Urinary bladder (tissue), 4 donors: ENCODE results near the gene HOXA6. TPM values are rescaled to one million over a fixed set of nuclear protein-coding genes. Genes with fewer than 3 reads are reported as not detected.

ENCODE experiments used
- DNase-seq: peaks from one replicate; pipeline ENCODE4 v3.0.0-alpha.2; 2015; ENCODE audit errors: extremely low spot score
- H3K27ac ChIP-seq: one replicate; pipeline ENCODE4 v1.5.1; 2013; ENCODE audit warnings: low read depth, mild to moderate bottlenecking, moderate library complexity
- H3K36me3 ChIP-seq: one replicate; pipeline ENCODE4 v1.6.1; 2013; ENCODE audit warnings: mild to moderate bottlenecking, moderate library complexity; ENCODE audit not compliant: insufficient read depth
- H3K4me1 ChIP-seq: one replicate; pipeline ENCODE4 v1.6.1; 2013; ENCODE audit warnings: mild to moderate bottlenecking, moderate library complexity; ENCODE audit not compliant: insufficient read depth
- H3K4me3 ChIP-seq: one replicate; pipeline ENCODE4 v1.5.1; 2013; ENCODE audit warnings: low read depth, low read length
- WGBS: extraction: QIAGEN DNeasy Blood & Tissue Kit; methylation state at CpG from one replicate; pipeline ENCODE4 v1.1.7; 2013; 5-methylcytosine and 5-hydroxymethylcytosine counted together
- polyA plus RNA-seq: library from polyadenylated mRNA; stranded (reverse); fragments of 200-250 nt; gene quantifications from one replicate; pipeline ENCODE4 v1.2.3, GENCODE V29; 2013
- total RNA-seq: library from RNA; depleted of rRNA; stranded (reverse); fragments of >200 nt; gene quantifications from one replicate; pipeline ENCODE4 v1.2.3, GENCODE V29; 2014
- donor health status: healthy with polysubstance abuse.
- donor health status: healthy.

Gene HOXA6
- total and polyA plus RNA-seq, 2 donors = 4.4 to 8.4 TPM

- H3K4me1 ChIP-seq = no peaks in the 10 kb centered on the region
- no peak for DNase-seq
Observed at GRCh38 chr7:27102581-27103442, 44.8 kb downstream of the HOXA6 start, which contains the start of gene HOXA2. Gene HOXA2, minus strand, starts transcription at chr7:27102683. Its CDS starts 183 bp downstream, at chr7:27102500.

GRCh38 chr7:27101957-27102580 is 45.5 kb downstream of the HOXA6 start:
- peak overlapping the region; percentile 29 for H3K4me3 ChIP-seq
- WGBS = 55% methylated on average over 39 of the region's 39 CpGs
- H3K36me3 ChIP-seq = no peaks in the 10 kb centered on the region
- H3K27ac ChIP-seq = no peak overlapping the region
- no peak for DNase-seq
- no peaks in the 10 kb centered on the region for H3K4me1 ChIP-seq

More at GRCh38 chr7:27102581-27103442, 44.8 kb downstream of the HOXA6 start, which contains the start of gene HOXA2:
- 76% methylated on average over 29 of the region's 29 CpGs for WGBS
- Histone ChIP-seq H3K4me3 (peak within 1 kb of the TSS; percentile 29), H3K27ac (no peak within 1 kb of the TSS), H3K36me3 (no peaks in the 10 kb centered on the region)

DNA sequence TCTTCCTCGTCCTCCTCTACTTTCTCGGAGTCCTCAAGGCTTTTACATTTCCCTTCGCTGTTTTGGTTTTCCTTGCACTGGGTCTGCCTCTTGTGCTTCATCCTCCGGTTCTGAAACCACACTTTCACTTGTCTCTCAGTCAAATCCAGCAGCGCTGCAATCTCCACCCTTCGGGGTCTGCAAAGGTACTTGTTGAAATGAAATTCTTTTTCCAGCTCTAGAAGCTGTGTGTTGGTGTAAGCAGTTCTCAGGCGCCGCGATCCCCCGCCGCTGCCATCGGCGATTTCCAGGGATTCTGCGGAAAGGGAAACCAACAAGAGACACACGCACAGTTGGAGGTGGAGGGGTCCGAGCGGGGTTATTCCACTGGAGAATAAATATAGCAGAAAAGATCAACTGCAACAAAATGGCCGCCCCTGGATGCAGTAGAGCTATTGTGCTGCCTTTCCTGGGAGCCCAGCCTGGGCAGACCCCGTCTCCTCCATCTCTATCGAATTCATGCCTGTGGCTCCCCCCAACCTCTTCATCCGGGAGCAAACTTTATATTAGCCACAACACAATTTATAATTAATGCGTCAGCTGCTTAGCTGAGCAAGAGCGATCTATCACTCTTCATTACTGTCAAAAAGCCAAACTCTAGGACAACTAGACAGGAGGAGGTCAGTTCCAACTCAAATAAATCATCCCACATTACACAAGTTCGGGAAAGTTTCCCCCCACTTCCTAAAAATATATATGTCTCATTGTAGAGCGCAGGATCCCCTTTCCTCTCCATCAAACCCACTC is 46.2 kb downstream of the HOXA6 start:
- no peak for DNase-seq
- H3K4me1 ChIP-seq = no peaks in the 10 kb centered on the region
- H3K36me3 ChIP-seq = no peaks in the 10 kb centered on the region
- no peak overlapping the region for H3K27ac ChIP-seq
- peak overlapping the region; percentile 29 for H3K4me3 ChIP-seq
- 75% methylated on average over 25 of the region's 25 CpGs for WGBS

DNA sequence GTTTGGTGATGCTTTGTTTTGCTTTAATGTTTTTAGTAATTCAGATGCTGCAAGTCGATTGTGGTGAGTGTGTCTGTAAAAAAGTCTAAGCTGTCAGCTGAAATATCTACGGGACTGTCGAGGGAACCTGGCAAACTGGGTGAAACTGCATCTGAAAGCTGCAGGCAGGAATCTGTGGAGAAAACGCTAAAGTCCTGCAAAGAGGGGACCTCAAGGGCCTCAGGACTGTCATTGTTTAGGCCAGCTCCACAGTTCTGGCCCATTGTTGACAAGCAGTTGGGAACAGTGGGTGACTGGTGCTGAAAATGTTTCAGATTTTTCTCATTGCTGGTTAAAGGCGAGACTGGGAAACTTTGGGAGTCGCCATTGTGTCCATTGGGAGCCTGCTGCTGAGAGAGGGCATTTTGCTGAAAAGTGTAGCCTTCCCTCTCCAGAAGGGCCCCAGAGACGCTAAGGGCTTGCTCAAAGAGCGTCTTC is 46.8 kb downstream of the HOXA6 start:
- H3K36me3 ChIP-seq = no peaks in the 10 kb centered on the region
- no peak overlapping the region for H3K27ac ChIP-seq
- H3K4me3 ChIP-seq = peak overlapping the region; percentile 18
- no peak for DNase-seq
- WGBS = 84% methylated on average over 8 of the region's 8 CpGs
- H3K4me1 ChIP-seq = no peaks in the 10 kb centered on the region

- WGBS = 86% methylated on average over 8 of the region's 8 CpGs
- no peaks in the 10 kb centered on the region for H3K4me1 ChIP-seq
Observed at GRCh38 chr7:27099453-27100370, 47.9 kb downstream of the HOXA6 start.

GRCh38 chr7:27098578-27099451 is 48.8 kb downstream of the HOXA6 start:
- Histone ChIP-seq H3K36me3 (no peaks in the 10 kb centered on the region), H3K4me1 (no peaks in the 10 kb centered on the region), H3K27ac (peak overlapping the region; percentile 69), H3K4me3 (peak overlapping the region; percentile 93)
- peak; percentile 88 for DNase-seq
- WGBS = 11% methylated on average over 38 of the region's 38 CpGs

More at GRCh38 chr7:27099453-27100370, 47.9 kb downstream of the HOXA6 start:
- H3K4me3 ChIP-seq = no peak overlapping the region
- no peak for DNase-seq
- peak overlapping the region; percentile 12 for H3K27ac ChIP-seq
- H3K36me3 ChIP-seq = no peaks in the 10 kb centered on the region

- Histone ChIP-seq H3K36me3 (no peaks in the 10 kb centered on the region), H3K4me3 (peak overlapping the region; percentile 93), H3K27ac (peak overlapping the region; percentile 91), H3K4me1 (no peaks in the 10 kb centered on the region)
- WGBS = 18% methylated on average over 35 of the region's 35 CpGs
- no peak for DNase-seq
Observed at GRCh38 chr7:27097686-27098577, 49.6 kb downstream of the HOXA6 start.

DNA sequence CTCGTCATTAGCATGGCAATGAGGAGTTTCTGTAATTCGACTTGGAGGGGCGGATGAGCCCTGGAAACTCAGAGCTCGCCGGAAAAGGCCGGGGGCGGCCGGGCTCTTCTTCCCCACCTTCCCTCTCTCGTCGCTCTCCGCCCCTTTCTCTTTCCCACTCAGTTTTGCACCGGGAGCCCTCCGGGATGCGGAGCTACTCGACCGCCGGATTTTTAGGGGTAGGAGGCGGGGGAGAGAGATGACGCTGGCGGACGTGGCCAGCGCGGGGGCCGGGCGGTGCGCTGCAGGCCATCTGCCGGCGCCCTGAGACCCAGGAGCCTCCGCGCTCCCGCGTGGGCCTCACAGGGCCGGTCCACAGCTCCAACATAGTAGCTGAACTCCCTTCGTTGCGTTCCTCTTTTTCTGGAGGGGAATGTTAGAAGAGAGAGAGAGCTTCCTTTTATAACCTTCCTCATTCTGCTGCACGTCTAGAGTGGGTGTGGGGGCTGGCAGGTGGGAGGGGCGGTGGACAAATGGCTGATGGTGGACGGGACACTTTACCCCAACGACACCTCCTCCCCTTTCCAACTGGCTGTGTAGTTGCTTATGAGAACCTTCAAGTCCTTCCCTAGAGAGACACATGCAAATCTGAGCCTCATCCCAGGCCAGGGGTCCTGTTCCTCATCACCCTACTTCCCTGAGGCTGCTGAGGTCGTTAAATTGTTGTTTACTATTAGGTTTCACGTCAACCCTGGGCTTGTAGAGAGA is 50.6 kb downstream of the HOXA6 start:
- no peak for DNase-seq
- WGBS = under 1% methylated on average over 41 of the region's 41 CpGs
- Histone ChIP-seq H3K27ac (peak overlapping the region; percentile 91), H3K4me1 (no peaks in the 10 kb centered on the region), H3K36me3 (no peaks in the 10 kb centered on the region), H3K4me3 (peak overlapping the region; percentile 93)

DNA sequence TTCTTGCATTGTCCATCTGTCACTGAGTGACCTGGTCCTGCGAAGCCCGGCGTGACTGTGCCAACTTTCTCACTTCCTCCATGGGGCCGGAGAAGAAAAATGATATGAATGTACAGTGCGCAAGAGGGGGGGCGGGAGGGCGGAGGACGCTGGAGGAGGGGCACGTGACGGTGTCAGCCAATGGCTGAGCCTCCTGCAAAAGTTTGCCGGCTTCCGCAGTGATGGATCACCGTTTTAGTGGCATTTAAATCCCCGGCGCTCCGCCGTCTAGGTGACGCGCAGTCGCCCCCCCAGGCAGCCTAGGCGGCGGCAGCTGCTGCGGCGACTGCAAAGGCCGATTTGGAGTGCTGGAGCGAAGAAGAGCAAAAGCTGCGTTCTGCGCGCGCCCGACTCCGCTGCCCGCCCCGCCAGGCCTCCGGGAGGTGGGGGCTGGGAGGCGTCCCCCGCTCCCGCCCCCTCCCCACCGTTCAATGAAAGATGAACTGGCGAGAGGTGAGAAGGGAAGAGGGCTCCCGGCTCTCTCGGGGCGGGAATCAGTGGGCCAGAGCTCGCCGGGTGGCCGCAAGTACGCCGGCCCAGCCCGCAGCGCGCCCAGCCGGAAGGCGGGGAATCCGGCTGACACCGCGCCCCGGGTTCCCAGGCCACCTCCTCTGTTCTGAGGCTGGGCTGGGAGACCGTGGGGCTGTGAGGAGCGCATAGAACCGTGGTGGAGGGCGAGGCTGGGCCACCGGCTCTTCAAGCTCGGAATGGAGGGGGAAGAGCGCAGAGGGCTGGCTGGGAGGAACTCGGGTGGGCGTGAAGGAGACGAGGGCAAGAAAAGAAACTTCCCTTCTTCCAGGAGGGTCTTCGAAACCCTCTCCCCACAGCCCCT is 51.4 kb downstream of the HOXA6 start, which contains the start of gene HOXA1:
Gene HOXA1, minus strand, starts transcription at position 104 of the 871 bp plus-strand sequence. Its CDS starts 88 bp downstream, at position 16.
- H3K27ac ChIP-seq = peak within 1 kb of the TSS; percentile 91
- H3K4me3 ChIP-seq = peak within 1 kb of the TSS; percentile 93
- no peak for DNase-seq
- H3K36me3 ChIP-seq = no peaks in the 10 kb centered on the region
- no peaks in the 10 kb centered on the region for H3K4me1 ChIP-seq
- under 1% methylated on average over 68 of the region's 68 CpGs for WGBS
